Measurements from ENCODE around the gene HDAC7. TPM values are rescaled to one million over a fixed set of nuclear protein-coding genes. Genes with fewer than 3 reads are reported as not detected.

The HDAC7 gene
- total RNA-seq, 4 donors from 2014 or later, result 90.4 to 186 (median 98.4) TPM

DNA sequence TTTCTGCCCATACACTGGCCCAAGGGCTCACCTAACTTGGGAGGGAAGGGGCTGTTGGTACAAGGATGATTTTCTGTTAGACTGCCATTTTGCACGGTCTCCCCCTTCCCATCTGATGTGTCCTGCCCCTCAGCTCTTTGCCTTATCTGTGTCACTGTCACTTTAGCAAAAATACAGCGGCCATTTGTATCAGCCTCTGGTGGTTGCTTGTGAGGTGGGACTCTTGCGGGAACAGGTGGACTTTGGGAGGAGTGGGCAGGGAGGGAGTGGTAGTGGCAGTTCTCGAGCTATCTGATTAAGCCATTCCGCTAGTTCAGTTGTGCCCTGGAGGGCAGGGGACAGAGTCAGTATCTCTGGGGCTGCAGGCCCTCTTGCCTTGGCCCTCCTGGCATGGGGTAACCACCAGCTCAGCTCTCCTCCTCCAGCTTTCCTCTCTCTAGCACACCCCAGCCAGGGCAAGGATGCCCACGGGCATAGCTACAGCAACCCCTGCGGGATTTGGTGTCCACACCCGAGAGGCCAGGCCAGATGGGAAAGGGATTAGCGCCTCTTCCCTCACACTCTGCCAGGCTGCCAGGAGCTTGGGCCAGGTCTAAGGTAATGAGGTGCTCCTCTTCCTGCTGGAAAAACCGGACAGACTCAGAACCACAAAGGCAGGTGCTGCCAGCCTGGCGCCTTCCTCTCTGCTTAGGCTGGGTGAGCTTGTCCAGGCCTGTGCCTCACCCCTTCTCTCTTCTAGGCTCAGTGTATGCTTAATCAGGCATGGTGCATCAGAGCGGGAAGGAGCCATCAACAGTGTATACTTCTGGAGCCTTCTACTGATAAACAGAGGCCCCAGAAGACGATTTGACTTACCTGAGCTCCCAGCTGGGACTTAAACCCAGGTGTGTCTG is 38.0 kb downstream of the HDAC7 start:
- Histone ChIP-seq H3K36me3 (peaks cover 2 to 63% (median 19%) of the 10 kb centered on the region in 3 donors), H3K4me1 (peaks cover 0 to 65% (median 30%) of the 10 kb centered on the region in 4 donors), H3K27ac (peak overlapping the region in 2 of 4 donors; percentile 77 to 86), H3K9me3 (no peaks in the 10 kb centered on the region), H3K4me3 (no peak overlapping the region), H3K27me3 (no peaks in the 10 kb centered on the region)
- no peak for DNase-seq (ENCODE audit: low spot score in 2 of 2)
- WGBS, 2 donors, result 75 to 82% methylated on average over 13 of the region's 13 CpGs
- no peak for TF ChIP-seq POLR2A (IDR thresholded peaks at IDR 0.05)
- TF ChIP-seq, protein P1, sequence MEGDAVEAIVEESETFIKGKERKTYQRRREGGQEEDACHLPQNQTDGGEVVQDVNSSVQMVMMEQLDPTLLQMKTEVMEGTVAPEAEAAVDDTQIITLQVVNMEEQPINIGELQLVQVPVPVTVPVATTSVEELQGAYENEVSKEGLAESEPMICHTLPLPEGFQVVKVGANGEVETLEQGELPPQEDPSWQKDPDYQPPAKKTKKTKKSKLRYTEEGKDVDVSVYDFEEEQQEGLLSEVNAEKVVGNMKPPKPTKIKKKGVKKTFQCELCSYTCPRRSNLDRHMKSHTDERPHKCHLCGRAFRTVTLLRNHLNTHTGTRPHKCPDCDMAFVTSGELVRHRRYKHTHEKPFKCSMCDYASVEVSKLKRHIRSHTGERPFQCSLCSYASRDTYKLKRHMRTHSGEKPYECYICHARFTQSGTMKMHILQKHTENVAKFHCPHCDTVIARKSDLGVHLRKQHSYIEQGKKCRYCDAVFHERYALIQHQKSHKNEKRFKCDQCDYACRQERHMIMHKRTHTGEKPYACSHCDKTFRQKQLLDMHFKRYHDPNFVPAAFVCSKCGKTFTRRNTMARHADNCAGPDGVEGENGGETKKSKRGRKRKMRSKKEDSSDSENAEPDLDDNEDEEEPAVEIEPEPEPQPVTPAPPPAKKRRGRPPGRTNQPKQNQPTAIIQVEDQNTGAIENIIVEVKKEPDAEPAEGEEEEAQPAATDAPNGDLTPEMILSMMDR (IDR thresholded peaks at IDR 0.05), result no peak
- TF ChIP-seq EP300 (IDR thresholded peaks at IDR 0.05), result peak in 1 of 2 donors; percentile 7

DNA sequence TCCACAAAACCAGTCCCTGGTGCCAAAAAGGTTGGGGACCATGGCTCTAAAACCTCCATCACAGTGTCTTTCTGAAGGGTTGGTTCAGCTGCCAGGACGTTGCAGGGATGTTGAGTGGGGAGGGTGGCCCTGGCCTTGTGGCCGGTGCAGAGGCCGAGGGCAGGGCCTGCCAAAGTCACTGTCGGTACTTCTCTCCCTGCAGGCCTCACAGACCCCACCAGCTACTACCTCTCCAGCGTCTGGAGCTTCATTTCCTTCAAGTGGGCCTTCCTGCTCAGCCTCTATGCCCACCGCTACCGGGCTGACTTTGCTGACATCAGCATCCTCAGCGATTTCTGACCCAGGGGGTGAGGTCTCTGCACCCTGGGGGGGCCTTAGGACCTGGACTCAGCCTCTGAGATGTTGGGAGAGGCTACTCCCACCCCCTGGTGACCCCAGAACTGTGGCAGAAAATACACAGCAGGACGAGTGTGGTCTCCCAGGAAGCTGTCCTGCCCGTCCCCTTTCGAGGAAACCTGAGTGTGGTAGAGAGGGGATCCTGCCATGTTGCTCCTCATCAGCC is 39.7 kb downstream of the HDAC7 start:
- DNase-seq (ENCODE audit: low spot score in 2 of 2), result no peak
- WGBS, 2 donors, result 55 to 73% methylated on average over 6 to 11 of the region's 11 CpGs
- H3K27ac ChIP-seq, result peak overlapping the region in 2 of 4 donors; percentile 62 to 63
- peaks cover 0 to 73% (median 39%) of the 10 kb centered on the region in 4 donors for H3K4me1 ChIP-seq
- no peak for TF ChIP-seq EP300 (IDR thresholded peaks at IDR 0.05)
- TF ChIP-seq POLR2A (IDR thresholded peaks at IDR 0.05), result no peak
- TF ChIP-seq, protein P1 (IDR thresholded peaks at IDR 0.05), result no peak
- H3K36me3 ChIP-seq, result peaks cover 2 to 46% (median 15%) of the 10 kb centered on the region in 3 donors
- no peaks in the 10 kb centered on the region for H3K9me3 ChIP-seq
- H3K27me3 ChIP-seq, result no peaks in the 10 kb centered on the region
- H3K4me3 ChIP-seq, result no peak overlapping the region

DNA sequence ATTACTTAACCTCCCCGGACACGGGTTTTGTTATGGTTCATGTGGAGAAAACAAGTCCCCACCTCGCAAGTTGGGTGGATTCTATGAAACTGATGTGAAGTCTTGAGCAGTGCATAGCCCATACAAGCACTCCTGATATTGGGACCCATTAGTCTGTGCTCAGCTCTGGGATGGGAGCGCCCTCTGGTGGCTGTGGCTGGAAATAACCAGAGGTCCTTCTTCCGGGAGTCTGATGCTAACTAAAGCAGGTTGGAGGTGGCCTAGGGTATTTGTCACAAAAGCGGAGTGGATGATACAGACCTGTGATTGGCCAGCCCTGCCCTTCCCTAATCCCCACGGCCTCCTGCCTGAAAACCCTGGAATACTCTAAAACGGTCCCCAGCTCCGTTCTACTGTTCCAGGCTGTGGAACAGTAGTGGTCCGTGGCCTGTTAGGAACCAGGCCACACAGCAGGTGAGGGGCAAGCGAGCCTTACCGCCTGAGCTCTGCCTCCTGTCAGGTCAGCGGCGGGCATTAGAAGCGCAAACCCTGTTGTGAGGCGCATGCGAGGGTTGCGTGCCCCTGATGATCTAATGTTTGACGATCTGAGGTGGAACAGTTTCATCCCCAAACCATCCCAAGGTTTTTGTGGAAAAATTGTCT is 40.3 kb downstream of the HDAC7 start:
- TF ChIP-seq POLR2A (IDR thresholded peaks at IDR 0.05), result no peak
- peak in 1 of 2 donors; percentile 34 for TF ChIP-seq EP300 (IDR thresholded peaks at IDR 0.05)
- TF ChIP-seq, protein P1 (IDR thresholded peaks at IDR 0.05), result peak; percentile 92 to 95 (median 93)
- H3K4me3 ChIP-seq, result no peak overlapping the region
- 28 to 35% methylated on average over 19 of the region's 19 CpGs for WGBS, 2 donors
- peaks cover 0 to 79% (median 45%) of the 10 kb centered on the region in 4 donors for H3K4me1 ChIP-seq
- no peaks in the 10 kb centered on the region for H3K9me3 ChIP-seq
- no peaks in the 10 kb centered on the region for H3K27me3 ChIP-seq
- DNase-seq (ENCODE audit: low spot score in 2 of 2), result peak; percentile 90 to 96
- H3K27ac ChIP-seq, result peak overlapping the region in 2 of 4 donors; percentile 62 to 63
- peaks cover 2 to 40% (median 9%) of the 10 kb centered on the region in 3 donors for H3K36me3 ChIP-seq

DNA sequence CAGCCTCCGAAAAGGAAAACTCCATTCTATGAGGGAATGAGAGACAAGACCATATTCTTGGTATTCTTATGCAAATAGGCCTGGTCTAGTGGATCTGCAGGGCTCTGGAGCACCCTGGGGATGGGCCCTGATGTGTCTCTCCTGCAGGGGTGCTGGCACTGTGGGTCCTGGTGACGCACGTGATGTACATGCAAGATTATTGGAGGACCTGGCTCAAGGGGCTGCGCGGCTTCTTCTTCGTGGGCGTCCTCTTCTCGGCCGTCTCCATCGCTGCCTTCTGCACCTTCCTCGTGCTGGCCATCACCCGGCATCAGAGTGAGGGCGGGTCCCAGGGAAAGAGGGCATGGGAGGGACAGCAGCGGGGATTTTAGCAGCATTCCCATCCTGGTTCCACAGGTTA is 40.8 kb downstream of the HDAC7 start:
- Histone ChIP-seq H3K4me1 (peaks cover 0 to 79% (median 50%) of the 10 kb centered on the region in 4 donors), H3K9me3 (no peaks in the 10 kb centered on the region), H3K27me3 (no peaks in the 10 kb centered on the region), H3K4me3 (no peak overlapping the region), H3K36me3 (peaks cover 0 to 35% (median 5%) of the 10 kb centered on the region in 3 donors), H3K27ac (peak overlapping the region in 1 of 4 donors; percentile 89)
- 44 to 51% methylated on average over 14 of the region's 14 CpGs for WGBS, 2 donors
- DNase-seq (ENCODE audit: low spot score in 2 of 2), result no peak
- TF ChIP-seq POLR2A (IDR thresholded peaks at IDR 0.05) (no peak), EP300 (IDR thresholded peaks at IDR 0.05) (no peak)
- TF ChIP-seq, protein P1 (IDR thresholded peaks at IDR 0.05), result no peak

Measured in tibial nerve (tissue), 4 donors.